ENCODE data around the gene JAKMIP3. TPM values are rescaled to one million over a fixed set of nuclear protein-coding genes. Genes with fewer than 3 reads are reported as not detected.
"Not testable (repeated sequence)": the region's sequence is repeated elsewhere in the genome, so short reads cannot be mapped to it uniquely, and the experiment has no call there.

JAKMIP3 gene
- total RNA-seq, 1 donor from 2014 or later, result 0.18 TPM

DNA sequence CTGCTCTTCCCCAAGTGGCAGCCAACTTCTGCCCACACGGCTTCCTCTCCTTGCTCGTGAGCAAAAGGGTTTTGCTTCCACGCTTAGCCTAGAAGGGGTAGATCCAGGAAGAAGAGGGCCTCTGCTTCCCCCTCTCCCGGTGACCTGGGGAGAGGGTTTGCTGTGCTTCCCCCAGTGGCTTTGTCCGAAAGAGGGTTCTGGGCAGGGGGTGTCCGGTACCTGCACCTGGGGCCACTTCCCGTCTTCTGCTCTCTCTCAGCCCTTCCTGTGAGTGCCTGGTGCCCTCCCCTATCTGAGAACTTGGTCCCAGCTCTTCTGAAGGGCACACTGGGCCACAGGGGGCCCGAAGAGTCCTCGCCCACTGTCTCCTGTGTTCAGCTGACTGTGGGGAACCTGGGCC is 11.3 kb downstream of the JAKMIP3 start:
- TF ChIP-seq, protein P1, sequence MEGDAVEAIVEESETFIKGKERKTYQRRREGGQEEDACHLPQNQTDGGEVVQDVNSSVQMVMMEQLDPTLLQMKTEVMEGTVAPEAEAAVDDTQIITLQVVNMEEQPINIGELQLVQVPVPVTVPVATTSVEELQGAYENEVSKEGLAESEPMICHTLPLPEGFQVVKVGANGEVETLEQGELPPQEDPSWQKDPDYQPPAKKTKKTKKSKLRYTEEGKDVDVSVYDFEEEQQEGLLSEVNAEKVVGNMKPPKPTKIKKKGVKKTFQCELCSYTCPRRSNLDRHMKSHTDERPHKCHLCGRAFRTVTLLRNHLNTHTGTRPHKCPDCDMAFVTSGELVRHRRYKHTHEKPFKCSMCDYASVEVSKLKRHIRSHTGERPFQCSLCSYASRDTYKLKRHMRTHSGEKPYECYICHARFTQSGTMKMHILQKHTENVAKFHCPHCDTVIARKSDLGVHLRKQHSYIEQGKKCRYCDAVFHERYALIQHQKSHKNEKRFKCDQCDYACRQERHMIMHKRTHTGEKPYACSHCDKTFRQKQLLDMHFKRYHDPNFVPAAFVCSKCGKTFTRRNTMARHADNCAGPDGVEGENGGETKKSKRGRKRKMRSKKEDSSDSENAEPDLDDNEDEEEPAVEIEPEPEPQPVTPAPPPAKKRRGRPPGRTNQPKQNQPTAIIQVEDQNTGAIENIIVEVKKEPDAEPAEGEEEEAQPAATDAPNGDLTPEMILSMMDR (IDR thresholded peaks at IDR 0.05), result no peak
- intact Hi-C loops (cut with DNase I), result no loop called here
- ATAC-seq, result no peak

DNA sequence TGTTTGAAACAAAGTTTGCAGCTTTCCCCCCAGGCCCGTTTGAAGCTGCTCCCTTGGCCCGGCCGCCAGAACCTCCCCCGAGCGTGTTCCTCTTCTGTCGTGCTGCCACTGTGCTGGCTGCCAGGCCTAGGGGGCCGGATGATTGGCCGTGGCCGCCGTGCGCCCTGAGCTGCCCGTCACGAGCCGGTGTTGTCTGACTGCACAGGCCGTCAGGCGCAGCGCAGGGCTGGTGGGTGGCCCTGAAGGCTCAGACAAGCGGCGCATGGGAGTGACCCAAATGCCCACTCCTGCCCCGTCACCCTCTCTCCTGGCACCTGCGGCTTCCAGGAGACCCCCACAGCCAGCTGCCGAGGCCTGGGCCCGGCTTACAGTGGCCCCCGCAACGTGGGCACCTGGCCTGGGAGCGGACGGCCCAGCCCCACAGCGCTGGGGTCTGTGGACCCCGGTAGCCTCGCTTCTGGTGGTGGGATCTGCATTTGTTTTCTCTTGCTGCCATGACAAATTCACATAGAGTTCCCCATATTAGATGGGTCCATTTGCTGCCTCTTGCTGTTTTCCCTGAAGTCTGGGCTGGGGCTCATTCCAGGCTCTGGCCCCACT is 13.1 kb downstream of the JAKMIP3 start:
- Histone ChIP-seq H3K9me3 (no peaks in the 10 kb centered on the region), H3K27ac (no peak overlapping the region), H3K27me3 (ENCODE audit: low read depth) (peaks cover 10% of the 10 kb centered on the region), H3K4me1 (no peaks in the 10 kb centered on the region), H3K4me3 (no peak overlapping the region), H3K36me3 (no peaks in the 10 kb centered on the region)
- DNase-seq (no peak), ATAC-seq (no peak)
- intact Hi-C loops (cut with DNase I), result no loop called here
- TF ChIP-seq, protein P1 (IDR thresholded peaks at IDR 0.05), result no peak

More for the DNA sequence above, 11.3 kb downstream of the JAKMIP3 start:
- no peak overlapping the region for H3K27ac ChIP-seq
- H3K4me1 ChIP-seq, result no peaks in the 10 kb centered on the region
- H3K27me3 ChIP-seq (ENCODE audit: low read depth), result peaks cover 10% of the 10 kb centered on the region
- H3K36me3 ChIP-seq, result no peaks in the 10 kb centered on the region
- no peaks in the 10 kb centered on the region for H3K9me3 ChIP-seq
- no peak for DNase-seq
- H3K4me3 ChIP-seq, result no peak overlapping the region

DNA sequence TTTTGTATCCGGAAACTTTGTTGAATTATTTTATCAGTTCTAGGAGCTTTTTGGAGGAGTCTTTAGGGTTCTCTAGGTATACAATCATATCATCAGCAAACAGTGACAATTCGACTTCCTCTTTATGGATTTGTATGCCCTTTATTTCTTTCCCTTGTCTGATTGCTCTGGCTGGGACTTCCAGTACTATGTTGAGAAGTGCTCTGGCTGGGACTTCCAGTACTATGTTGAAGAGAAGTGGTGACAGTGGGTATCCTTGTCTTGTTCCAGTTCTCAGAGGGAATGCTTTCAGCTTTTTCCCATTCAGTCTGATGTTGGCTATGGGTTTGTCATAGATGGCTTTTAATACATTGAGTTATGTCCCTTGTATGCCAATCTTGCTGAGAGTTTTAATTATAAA is 18.6 kb downstream of the JAKMIP3 start:
- H3K4me3 ChIP-seq; H3K27ac ChIP-seq; H3K27me3 ChIP-seq (ENCODE audit: low read depth); H3K4me1 ChIP-seq; H3K9me3 ChIP-seq; ATAC-seq; H3K36me3 ChIP-seq; DNase-seq; intact Hi-C loops (cut with DNase I): not testable (repeated sequence)

DNA sequence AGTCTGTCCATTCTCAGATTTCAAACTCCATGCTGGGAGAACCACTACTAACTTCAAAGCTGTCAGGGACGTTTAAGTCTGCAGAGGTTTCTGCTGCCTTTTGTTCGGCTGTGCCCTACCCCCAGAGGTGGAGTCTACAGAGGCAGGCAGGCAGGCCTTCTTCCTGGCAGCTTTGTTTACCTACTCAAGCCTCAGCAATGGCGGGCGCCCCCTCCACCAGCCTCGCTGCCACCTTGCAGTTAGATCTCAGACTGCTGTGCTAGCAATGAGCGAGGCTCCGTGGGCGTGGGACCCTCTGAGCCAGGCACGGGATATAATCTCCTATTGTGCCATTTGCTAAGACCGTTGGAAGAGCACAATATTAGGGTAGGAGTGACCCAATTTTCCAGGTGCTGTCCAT is 27.5 kb downstream of the JAKMIP3 start:
- intact Hi-C loops (cut with DNase I); H3K4me3 ChIP-seq; ATAC-seq; H3K4me1 ChIP-seq; DNase-seq; H3K9me3 ChIP-seq; H3K36me3 ChIP-seq; H3K27ac ChIP-seq: not testable (repeated sequence)
- peaks cover 11% of the 10 kb centered on the region for H3K27me3 ChIP-seq (ENCODE audit: low read depth)

DNA sequence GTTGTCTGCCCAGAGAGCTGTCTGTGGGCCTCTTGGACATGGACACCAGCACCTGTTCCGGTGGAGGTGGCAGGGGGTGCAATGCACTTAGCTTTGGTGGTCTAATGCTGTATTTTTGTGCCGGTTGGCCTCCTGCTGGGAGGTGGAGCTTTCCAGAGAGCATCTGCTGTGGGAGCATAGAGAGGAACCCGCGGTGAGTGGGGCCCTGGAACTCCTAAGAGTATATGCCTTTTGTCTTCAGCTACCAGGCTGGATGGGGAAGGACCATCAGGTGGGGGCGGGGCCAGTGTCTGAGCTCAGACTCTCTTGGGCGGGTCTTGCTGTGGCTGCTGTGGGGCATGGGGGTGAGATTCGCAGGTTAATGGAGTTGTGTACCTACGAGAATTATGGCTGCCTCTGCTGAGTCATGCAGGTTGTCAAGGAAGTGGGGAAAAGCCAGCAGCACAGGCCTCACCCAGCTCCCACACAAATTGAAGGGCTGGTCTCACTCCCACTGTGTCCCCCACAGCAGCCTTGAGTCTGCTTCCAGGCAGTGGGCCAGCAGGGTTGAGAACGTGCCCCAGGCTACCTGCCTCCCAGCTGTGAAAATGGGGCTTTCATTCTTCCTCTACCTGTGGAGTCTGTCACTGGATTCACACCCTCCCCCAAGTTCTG is 29.0 kb downstream of the JAKMIP3 start:
- Histone ChIP-seq H3K36me3 (no peaks in the 10 kb centered on the region), H3K27ac (no peak overlapping the region), H3K4me3 (no peak overlapping the region), H3K9me3 (no peaks in the 10 kb centered on the region), H3K27me3 (ENCODE audit: low read depth) (peaks cover 11% of the 10 kb centered on the region), H3K4me1 (no peaks in the 10 kb centered on the region)
- ATAC-seq, result no peak
- intact Hi-C loops (cut with DNase I), result no loop called here
- no peak for DNase-seq
- TF ChIP-seq, protein P1 (IDR thresholded peaks at IDR 0.05), result no peak

DNA sequence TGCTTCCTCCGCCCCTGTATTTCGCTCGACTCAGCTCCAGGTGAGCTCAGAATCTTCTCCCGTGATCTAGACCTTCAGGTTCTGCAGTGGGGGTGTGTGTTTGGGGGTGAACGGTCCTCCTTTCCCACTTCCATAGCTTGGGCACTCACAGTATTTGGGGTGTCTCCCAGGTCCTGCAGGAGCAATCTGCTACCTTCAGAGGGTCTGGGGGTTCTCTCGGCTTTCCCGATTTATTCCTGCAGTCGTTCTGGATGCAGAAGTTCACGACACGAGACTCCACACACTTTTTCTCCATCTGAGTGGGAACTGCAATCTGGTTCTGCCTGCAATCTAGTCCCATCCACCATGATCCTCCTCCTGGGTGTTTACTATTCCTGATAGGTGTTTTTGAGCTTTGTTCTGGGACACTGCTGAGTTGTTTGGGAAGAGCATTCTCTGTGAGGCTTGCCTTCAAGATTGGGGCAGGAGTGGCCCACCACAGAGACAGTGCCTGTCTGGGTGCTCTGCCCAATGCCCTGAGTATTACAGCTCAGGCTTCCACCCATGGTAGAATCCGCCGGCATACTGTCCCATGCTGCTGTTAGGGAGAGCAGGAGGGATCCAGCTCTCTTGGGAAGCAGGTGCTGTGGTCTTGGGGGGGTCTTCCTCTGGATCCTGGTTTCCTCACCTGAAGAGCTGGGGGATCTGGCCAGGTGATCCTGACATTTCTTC is 29.8 kb downstream of the JAKMIP3 start:
- Histone ChIP-seq H3K4me3 (no peak overlapping the region), H3K4me1 (no peaks in the 10 kb centered on the region), H3K27ac (no peak overlapping the region), H3K27me3 (ENCODE audit: low read depth) (peaks cover 11% of the 10 kb centered on the region), H3K36me3 (no peaks in the 10 kb centered on the region), H3K9me3 (no peaks in the 10 kb centered on the region)
- intact Hi-C loops (cut with DNase I), result no loop called here
- no peak for ATAC-seq
- DNase-seq, result no peak
- TF ChIP-seq, protein P1 (IDR thresholded peaks at IDR 0.05), result no peak
